OCI-LY1 (cell line): ENCODE measurements around the gene ELAVL1.

ENCODE experiments used
- H2AFZ ChIP-seq: fragments of 200-600 bp; sonication (generic), shearing (Covaris generic); 2 replicates; pipeline ENCODE4 v1.6.0; 2014; ENCODE audit warnings: antibody characterized with exemption, mild to moderate bottlenecking, low read length
- H3F3A ChIP-seq: fragments of 200-600 bp; sonication (generic), shearing (Covaris generic); 2 replicates; pipeline ENCODE4 v1.6.0; 2014; ENCODE audit warnings: mild to moderate bottlenecking, antibody characterized with exemption, low read length, moderate library complexity; ENCODE audit not compliant: insufficient read depth
- H3K27ac ChIP-seq: fragments of 200-600 bp; sonication (generic); 2 replicates; pipeline ENCODE4 v1.5.1; 2014; ENCODE audit warnings: low read length, mixed run types, mild to moderate bottlenecking, low read depth; ENCODE audit not compliant: poor library complexity, severe bottlenecking
- H3K27me3 ChIP-seq: fragments of 200-600 bp; sonication (generic); 2 replicates; pipeline ENCODE4 v1.6.0; 2014; ENCODE audit warnings: antibody characterized with exemption, mild to moderate bottlenecking, low read length, moderate library complexity; ENCODE audit not compliant: insufficient read depth
- H3K36me3 ChIP-seq: fragments of 200-600 bp; sonication (generic); 2 replicates; pipeline ENCODE4 v1.6.1; 2014; ENCODE audit warnings: mild to moderate bottlenecking, antibody characterized with exemption, low read length, moderate library complexity, mixed read lengths; ENCODE audit not compliant: insufficient read depth
- H3K4me1 ChIP-seq: fragments of 200-600 bp; sonication (generic); 2 replicates; pipeline ENCODE4 v1.5.1; 2014; ENCODE audit warnings: mild to moderate bottlenecking, low read length, moderate library complexity; ENCODE audit not compliant: insufficient read depth, severe bottlenecking
- H3K4me2 ChIP-seq: fragments of 200-600 bp; sonication (generic), shearing (Covaris generic); 2 replicates; pipeline ENCODE4 v1.6.1; 2014; ENCODE audit warnings: low read length
- H3K4me3 ChIP-seq: fragments of 200-600 bp; sonication (generic); 2 replicates; pipeline ENCODE4 v1.5.1; 2014; ENCODE audit warnings: low read length, low read depth, mild to moderate bottlenecking, mixed read lengths; ENCODE audit not compliant: poor library complexity, severe bottlenecking
- H3K79me2 ChIP-seq: fragments of 200-600 bp; shearing (Covaris generic); 2 replicates; pipeline ENCODE4 v1.6.1; 2016; ENCODE audit warnings: mixed run types, low read length, mixed read lengths; ENCODE audit not compliant: insufficient read depth
- H3K9ac ChIP-seq: fragments of 200-600 bp; sonication (generic), shearing (Covaris generic); 2 replicates; pipeline ENCODE4 v1.6.1; 2014; ENCODE audit warnings: mild to moderate bottlenecking, low read length, mixed read lengths
- H3K9me2 ChIP-seq: fragments of 200-600 bp; sonication (generic), shearing (Covaris generic); 2 replicates; pipeline ENCODE4 v1.6.1; 2014; ENCODE audit warnings: low read depth, mild to moderate bottlenecking, low read length, mixed read lengths
- H3K9me3 ChIP-seq: fragments of 200-600 bp; shearing (Covaris generic); 2 replicates; pipeline ENCODE4 v1.6.1; 2014; ENCODE audit warnings: low read length, mixed read lengths
- H4K20me1 ChIP-seq: fragments of 200-600 bp; sonication (generic), shearing (Covaris generic); 2 replicates; pipeline ENCODE4 v1.6.0; 2016; ENCODE audit warnings: mild to moderate bottlenecking, low read length; ENCODE audit not compliant: insufficient read depth
- CTCF ChIP-seq: fragments of 200-600 bp; sonication (generic), shearing (Covaris generic); IDR thresholded peaks from 2 replicates; pipeline ENCODE4 v1.5.1; 2017; ENCODE audit warnings: mild to moderate bottlenecking, antibody characterized with exemption, low read length, moderate library complexity, mixed read lengths
- EZH2 ChIP-seq: fragments of 200-600 bp; sonication (generic), shearing (Covaris generic); IDR thresholded peaks from 2 replicates; pipeline ENCODE4 v1.8.0; 2017; ENCODE audit warnings: borderline replicate concordance, mixed run types, mild to moderate bottlenecking, antibody characterized with exemption, low read length, moderate library complexity, mixed read lengths

The ELAVL1 gene

GRCh38 chr19:7979011-7979410 is 26.4 kb downstream of the ELAVL1 start:
- no peaks in the 10 kb centered on the region for H3K4me1 ChIP-seq
- H4K20me1 ChIP-seq: no peaks in the 10 kb centered on the region
- H3K9me3 ChIP-seq: no peaks in the 10 kb centered on the region
- H3K79me2 ChIP-seq: no peaks in the 10 kb centered on the region
- TF ChIP-seq CTCF (no peak), EZH2 (no peak)
- H3K9ac ChIP-seq: no peak overlapping the region
- H3K27ac ChIP-seq: no peak overlapping the region
- H3K27me3 ChIP-seq: no peaks in the 10 kb centered on the region
- no peak overlapping the region for H2AFZ ChIP-seq
- H3K4me3 ChIP-seq: no peak overlapping the region
- H3F3A ChIP-seq: no peaks in the 10 kb centered on the region
- peaks cover 95% of the 10 kb centered on the region for H3K36me3 ChIP-seq
- no peaks in the 10 kb centered on the region for H3K9me2 ChIP-seq
- H3K4me2 ChIP-seq: no peak overlapping the region

GRCh38 chr19:7978179-7978825 is 27.1 kb downstream of the ELAVL1 start:
- H4K20me1 ChIP-seq: no peaks in the 10 kb centered on the region

GRCh38 chr19:7977723-7978040 is 27.8 kb downstream of the ELAVL1 start:
- Histone ChIP-seq H3F3A (no peaks in the 10 kb centered on the region), H3K27ac (no peak overlapping the region), H3K36me3 (peaks cover 90% of the 10 kb centered on the region), H3K9me2 (no peaks in the 10 kb centered on the region), H3K9me3 (no peaks in the 10 kb centered on the region), H3K79me2 (no peaks in the 10 kb centered on the region), H3K9ac (no peak overlapping the region), H2AFZ (no peak overlapping the region), H3K4me3 (no peak overlapping the region), H3K27me3 (no peaks in the 10 kb centered on the region), H3K4me2 (no peak overlapping the region), H4K20me1 (no peaks in the 10 kb centered on the region), H3K4me1 (no peaks in the 10 kb centered on the region)
- TF ChIP-seq CTCF (no peak), EZH2 (no peak)

More at GRCh38 chr19:7978179-7978825, 27.1 kb downstream of the ELAVL1 start:
- no peaks in the 10 kb centered on the region for H3K9me3 ChIP-seq
- no peaks in the 10 kb centered on the region for H3F3A ChIP-seq
- H2AFZ ChIP-seq: no peak overlapping the region
- TF ChIP-seq EZH2 (no peak), CTCF (no peak)
- H3K9ac ChIP-seq: no peak overlapping the region
- H3K36me3 ChIP-seq: peaks cover 95% of the 10 kb centered on the region
- H3K9me2 ChIP-seq: no peaks in the 10 kb centered on the region
- no peaks in the 10 kb centered on the region for H3K27me3 ChIP-seq
- H3K79me2 ChIP-seq: no peaks in the 10 kb centered on the region
- no peak overlapping the region for H3K4me3 ChIP-seq
- no peak overlapping the region for H3K4me2 ChIP-seq
- no peak overlapping the region for H3K27ac ChIP-seq
- no peaks in the 10 kb centered on the region for H3K4me1 ChIP-seq
